Measurements from ENCODE around the gene FGD4.

The FGD4 gene

DNA sequence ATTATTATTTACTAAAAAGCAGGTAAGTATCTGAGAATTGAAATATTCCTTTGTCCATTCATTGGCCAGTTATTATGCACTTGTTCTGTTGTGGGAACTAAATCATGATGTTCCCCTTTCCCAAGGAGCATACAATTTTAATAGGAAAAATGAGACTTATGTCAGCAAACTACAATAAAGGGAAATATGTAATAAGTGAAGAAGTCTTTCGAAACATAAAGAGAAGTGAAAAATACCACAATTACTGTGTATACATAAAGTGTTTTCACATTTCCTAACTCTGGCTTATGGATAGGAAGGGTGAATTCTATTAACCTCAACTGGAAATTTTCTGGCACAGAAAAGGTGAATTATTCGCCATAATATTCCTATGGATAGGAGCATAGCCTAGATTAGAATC lies 201.3 kb downstream of the FGD4 start:
- DNase-seq (ENCODE audit: insufficient read length, low spot score) (no peak), FAIRE-seq (no peak)
- TF ChIP-seq PAX5 (IDR thresholded peaks at IDR 0.05; ENCODE audit: insufficient read depth, low read length, severe bottlenecking), result no peak
- TF ChIP-seq TAF1 (IDR thresholded peaks at IDR 0.05; ENCODE audit: low read depth, low read length), result no peak
- TF ChIP-seq POLR2AphosphoS5 (IDR thresholded peaks at IDR 0.05; ENCODE audit: low read depth, low read length), result no peak
- no peak for TF ChIP-seq POLR2A (IDR thresholded peaks at IDR 0.05; ENCODE audit: low read depth, low read length)
- no peak for TF ChIP-seq SPI1 (IDR thresholded peaks at IDR 0.05; ENCODE audit: low read depth, low read length)
- TF ChIP-seq POU2F2 (IDR thresholded peaks at IDR 0.05; ENCODE audit: low read depth, low read length), result no peak

DNA sequence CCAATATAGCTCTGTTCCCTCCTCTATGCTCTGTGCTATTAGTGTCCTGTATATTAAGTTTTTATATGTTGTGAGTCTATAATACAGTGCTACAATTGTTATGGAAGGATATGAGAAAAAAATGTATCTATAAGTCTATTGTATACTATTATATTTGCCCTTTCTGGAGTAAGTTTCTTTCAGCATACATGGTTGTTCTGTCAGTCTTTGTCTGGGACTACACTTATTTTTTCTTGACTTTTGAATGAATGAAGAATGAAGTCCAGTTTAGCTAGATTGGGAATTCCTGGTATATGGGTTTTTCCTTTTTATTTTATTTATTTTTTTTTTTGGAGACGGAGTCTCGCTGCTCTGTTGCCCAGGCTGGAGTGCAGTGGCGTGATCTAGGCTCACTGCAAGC lies 203.7 kb downstream of the FGD4 start:
- DNase-seq (ENCODE audit: insufficient read length, low spot score) (no peak), FAIRE-seq (no peak)
- TF ChIP-seq POLR2AphosphoS5 (IDR thresholded peaks at IDR 0.05; ENCODE audit: low read depth, low read length) (no peak), SPI1 (IDR thresholded peaks at IDR 0.05; ENCODE audit: low read depth, low read length) (no peak), POLR2A (IDR thresholded peaks at IDR 0.05; ENCODE audit: low read depth, low read length) (no peak), POU2F2 (IDR thresholded peaks at IDR 0.05; ENCODE audit: low read depth, low read length) (no peak), TAF1 (IDR thresholded peaks at IDR 0.05; ENCODE audit: low read depth, low read length) (no peak), PAX5 (IDR thresholded peaks at IDR 0.05; ENCODE audit: insufficient read depth, low read length, severe bottlenecking) (no peak)

DNA sequence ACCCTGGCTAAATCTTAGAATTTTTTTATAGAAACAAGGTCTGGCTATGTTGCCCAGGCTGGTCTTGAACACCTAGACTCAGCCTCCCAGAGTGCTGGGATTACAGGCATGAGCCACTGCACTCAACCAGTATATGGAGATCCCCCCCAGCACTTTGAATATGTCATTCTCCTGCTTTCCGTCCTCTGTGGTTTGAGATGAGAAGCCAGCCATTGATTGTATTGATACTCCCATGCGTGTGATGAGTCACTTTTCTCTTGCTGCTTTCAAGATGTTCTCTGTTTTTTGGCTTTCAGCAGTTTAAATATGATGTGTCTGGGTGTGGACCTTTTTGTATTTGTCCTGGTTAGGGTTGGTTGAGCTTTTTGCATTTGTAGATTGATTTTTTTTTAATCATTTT lies 204.5 kb downstream of the FGD4 start:
- no peak for TF ChIP-seq PAX5 (IDR thresholded peaks at IDR 0.05; ENCODE audit: insufficient read depth, low read length, severe bottlenecking)
- TF ChIP-seq POLR2AphosphoS5 (IDR thresholded peaks at IDR 0.05; ENCODE audit: low read depth, low read length), result no peak
- TF ChIP-seq POU2F2 (IDR thresholded peaks at IDR 0.05; ENCODE audit: low read depth, low read length), result peak; percentile 80
- no peak for TF ChIP-seq TAF1 (IDR thresholded peaks at IDR 0.05; ENCODE audit: low read depth, low read length)
- no peak for TF ChIP-seq POLR2A (IDR thresholded peaks at IDR 0.05; ENCODE audit: low read depth, low read length)
- TF ChIP-seq SPI1 (IDR thresholded peaks at IDR 0.05; ENCODE audit: low read depth, low read length), result 0 out of 2 replicates have a peak, but pooled peaks have one; percentile 2
- DNase-seq (ENCODE audit: insufficient read length, low spot score) (no peak), FAIRE-seq (no peak)

DNA sequence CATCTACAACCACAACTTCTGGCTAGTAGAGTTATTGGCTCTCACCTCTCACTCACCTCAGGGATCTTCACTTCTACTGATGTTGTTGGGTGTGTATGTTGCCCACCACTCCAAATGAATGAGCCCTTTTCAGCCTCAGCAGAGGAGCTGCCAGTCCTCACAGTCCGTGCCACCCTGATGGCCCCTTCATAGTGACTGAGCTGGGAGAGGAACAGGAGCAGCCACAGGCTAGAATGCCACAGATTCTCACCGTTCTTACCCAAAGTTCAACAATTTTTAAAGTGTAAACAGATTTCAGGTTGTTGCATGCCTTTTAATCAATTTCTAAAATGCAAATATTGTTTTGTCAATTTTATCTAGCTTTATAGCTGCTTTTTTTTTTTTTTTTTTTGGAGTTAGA lies 205.2 kb downstream of the FGD4 start:
- TF ChIP-seq PAX5 (IDR thresholded peaks at IDR 0.05; ENCODE audit: insufficient read depth, low read length, severe bottlenecking) (no peak), SPI1 (IDR thresholded peaks at IDR 0.05; ENCODE audit: low read depth, low read length) (no peak), TAF1 (IDR thresholded peaks at IDR 0.05; ENCODE audit: low read depth, low read length) (no peak), POLR2A (IDR thresholded peaks at IDR 0.05; ENCODE audit: low read depth, low read length) (no peak), POU2F2 (IDR thresholded peaks at IDR 0.05; ENCODE audit: low read depth, low read length) (no peak), POLR2AphosphoS5 (IDR thresholded peaks at IDR 0.05; ENCODE audit: low read depth, low read length) (no peak)
- no peak for DNase-seq (ENCODE audit: insufficient read length, low spot score)
- no peak for FAIRE-seq

DNA sequence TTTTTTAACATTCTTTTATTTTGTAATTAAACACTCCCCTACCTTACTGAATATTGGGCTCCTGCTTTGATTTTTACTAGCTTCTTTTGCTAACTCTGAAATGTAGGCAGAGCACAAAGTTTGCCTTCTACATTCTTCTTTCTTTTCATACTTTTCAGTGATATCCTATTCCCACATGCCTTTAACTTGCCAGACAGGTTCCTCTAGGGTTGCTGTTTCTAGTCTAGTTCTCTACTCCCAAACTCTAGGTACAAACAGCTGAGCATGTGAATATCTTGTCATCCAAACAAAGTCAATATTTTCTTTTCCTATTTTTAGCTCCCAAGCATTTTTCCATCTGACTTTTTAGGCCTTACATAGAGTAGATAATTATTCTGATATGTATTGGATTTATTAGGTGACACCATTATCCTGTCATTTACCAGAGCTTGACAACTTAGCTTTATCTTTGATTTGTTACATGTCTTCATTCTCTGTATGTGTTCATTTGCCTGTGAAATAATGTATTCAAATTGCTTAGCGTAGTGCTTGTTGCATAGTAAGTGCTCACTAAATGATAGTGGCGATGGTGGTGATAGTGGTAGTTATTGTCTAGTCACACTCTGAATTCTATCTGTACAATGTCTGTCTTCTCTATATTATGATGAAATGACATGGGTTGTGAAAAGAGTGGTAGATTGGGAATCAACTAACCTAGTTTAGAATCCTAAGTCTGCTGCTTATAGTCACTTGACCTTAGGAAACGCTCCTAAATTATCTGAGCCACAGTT lies 206.2 kb downstream of the FGD4 start:
- no peak for FAIRE-seq
- no peak for TF ChIP-seq POLR2AphosphoS5 (IDR thresholded peaks at IDR 0.05; ENCODE audit: low read depth, low read length)
- TF ChIP-seq POU2F2 (IDR thresholded peaks at IDR 0.05; ENCODE audit: low read depth, low read length), result no peak
- TF ChIP-seq PAX5 (IDR thresholded peaks at IDR 0.05; ENCODE audit: insufficient read depth, low read length, severe bottlenecking), result no peak
- no peak for TF ChIP-seq SPI1 (IDR thresholded peaks at IDR 0.05; ENCODE audit: low read depth, low read length)
- no peak for TF ChIP-seq POLR2A (IDR thresholded peaks at IDR 0.05; ENCODE audit: low read depth, low read length)
- DNase-seq (ENCODE audit: insufficient read length, low spot score), result no peak

DNA sequence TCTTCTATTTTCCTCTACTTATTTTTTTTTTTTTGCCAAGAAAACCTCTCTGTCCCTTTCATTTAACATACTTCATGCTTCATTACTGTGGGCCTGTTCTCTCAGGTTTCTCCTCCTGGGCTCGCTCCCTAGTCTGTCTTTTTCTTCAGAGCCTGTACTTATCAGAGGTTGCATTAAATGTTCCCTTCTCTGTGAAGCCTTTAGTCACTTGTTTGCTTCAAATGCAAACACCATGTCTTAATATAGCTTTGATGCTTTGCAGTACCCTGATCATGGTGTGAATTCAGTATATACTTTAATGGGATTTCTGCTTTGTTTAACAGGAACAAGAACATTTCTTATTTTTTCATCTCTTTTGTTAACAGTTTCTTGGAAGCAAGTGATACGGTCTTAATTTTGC lies 207.1 kb downstream of the FGD4 start:
- FAIRE-seq, result no peak
- TF ChIP-seq SPI1 (IDR thresholded peaks at IDR 0.05; ENCODE audit: low read depth, low read length) (no peak), POLR2AphosphoS5 (IDR thresholded peaks at IDR 0.05; ENCODE audit: low read depth, low read length) (no peak), PAX5 (IDR thresholded peaks at IDR 0.05; ENCODE audit: insufficient read depth, low read length, severe bottlenecking) (no peak), TAF1 (IDR thresholded peaks at IDR 0.05; ENCODE audit: low read depth, low read length) (no peak), POLR2A (IDR thresholded peaks at IDR 0.05; ENCODE audit: low read depth, low read length) (no peak), POU2F2 (IDR thresholded peaks at IDR 0.05; ENCODE audit: low read depth, low read length) (no peak)
- DNase-seq (ENCODE audit: insufficient read length, low spot score), result no peak

DNA sequence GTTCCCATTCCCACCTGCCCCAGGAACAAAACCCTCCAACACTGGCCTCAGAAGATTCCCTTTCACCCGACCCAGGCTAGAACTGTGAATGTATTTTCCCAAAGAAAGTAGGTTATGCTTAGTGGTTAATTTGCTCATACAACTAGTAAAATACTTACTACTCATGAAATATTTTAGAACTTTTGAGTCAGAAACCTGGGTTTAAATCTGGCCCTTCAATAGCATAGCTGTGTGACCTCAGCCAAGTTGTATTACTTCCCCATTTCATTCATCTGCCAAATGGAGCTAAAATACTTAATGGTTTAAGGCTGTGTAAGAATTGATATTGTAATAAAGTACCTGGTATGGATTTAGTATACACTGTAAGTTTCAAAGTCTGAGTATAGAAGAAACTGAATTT lies 210.6 kb downstream of the FGD4 start:
- peak; percentile 43 for FAIRE-seq
- no peak for DNase-seq (ENCODE audit: insufficient read length, low spot score)
- TF ChIP-seq TAF1 (IDR thresholded peaks at IDR 0.05; ENCODE audit: low read depth, low read length) (no peak), POLR2A (IDR thresholded peaks at IDR 0.05; ENCODE audit: low read depth, low read length) (no peak), PAX5 (IDR thresholded peaks at IDR 0.05; ENCODE audit: insufficient read depth, low read length, severe bottlenecking) (no peak), POLR2AphosphoS5 (IDR thresholded peaks at IDR 0.05; ENCODE audit: low read depth, low read length) (no peak), SPI1 (IDR thresholded peaks at IDR 0.05; ENCODE audit: low read depth, low read length) (no peak), POU2F2 (IDR thresholded peaks at IDR 0.05; ENCODE audit: low read depth, low read length) (no peak)

DNA sequence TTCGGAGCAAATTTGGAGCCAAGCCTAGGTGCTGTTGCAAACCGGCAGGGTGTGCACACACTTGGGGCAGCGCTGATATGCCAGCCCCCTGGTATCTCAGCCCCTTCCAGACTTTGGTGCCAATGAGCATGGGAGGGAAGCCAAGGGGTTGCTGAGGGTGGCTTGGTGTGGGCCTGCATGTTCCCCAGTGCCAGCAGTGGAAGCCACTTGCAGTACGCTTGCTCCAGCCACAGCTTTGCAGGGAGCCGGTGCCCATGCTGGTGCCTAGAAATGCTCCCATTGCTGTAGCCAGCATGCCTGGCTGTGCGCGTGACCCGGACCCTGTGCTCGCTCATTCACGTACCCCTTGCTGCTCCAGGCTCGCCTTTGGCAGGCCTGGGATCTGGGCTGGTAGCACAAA lies 212.6 kb downstream of the FGD4 start:
- no peak for DNase-seq (ENCODE audit: insufficient read length, low spot score)
- no peak for FAIRE-seq
- TF ChIP-seq POU2F2 (IDR thresholded peaks at IDR 0.05; ENCODE audit: low read depth, low read length), result no peak
- no peak for TF ChIP-seq TAF1 (IDR thresholded peaks at IDR 0.05; ENCODE audit: low read depth, low read length)
- no peak for TF ChIP-seq PAX5 (IDR thresholded peaks at IDR 0.05; ENCODE audit: insufficient read depth, low read length, severe bottlenecking)
- TF ChIP-seq SPI1 (IDR thresholded peaks at IDR 0.05; ENCODE audit: low read depth, low read length), result no peak
- TF ChIP-seq POLR2A (IDR thresholded peaks at IDR 0.05; ENCODE audit: low read depth, low read length), result no peak

DNA sequence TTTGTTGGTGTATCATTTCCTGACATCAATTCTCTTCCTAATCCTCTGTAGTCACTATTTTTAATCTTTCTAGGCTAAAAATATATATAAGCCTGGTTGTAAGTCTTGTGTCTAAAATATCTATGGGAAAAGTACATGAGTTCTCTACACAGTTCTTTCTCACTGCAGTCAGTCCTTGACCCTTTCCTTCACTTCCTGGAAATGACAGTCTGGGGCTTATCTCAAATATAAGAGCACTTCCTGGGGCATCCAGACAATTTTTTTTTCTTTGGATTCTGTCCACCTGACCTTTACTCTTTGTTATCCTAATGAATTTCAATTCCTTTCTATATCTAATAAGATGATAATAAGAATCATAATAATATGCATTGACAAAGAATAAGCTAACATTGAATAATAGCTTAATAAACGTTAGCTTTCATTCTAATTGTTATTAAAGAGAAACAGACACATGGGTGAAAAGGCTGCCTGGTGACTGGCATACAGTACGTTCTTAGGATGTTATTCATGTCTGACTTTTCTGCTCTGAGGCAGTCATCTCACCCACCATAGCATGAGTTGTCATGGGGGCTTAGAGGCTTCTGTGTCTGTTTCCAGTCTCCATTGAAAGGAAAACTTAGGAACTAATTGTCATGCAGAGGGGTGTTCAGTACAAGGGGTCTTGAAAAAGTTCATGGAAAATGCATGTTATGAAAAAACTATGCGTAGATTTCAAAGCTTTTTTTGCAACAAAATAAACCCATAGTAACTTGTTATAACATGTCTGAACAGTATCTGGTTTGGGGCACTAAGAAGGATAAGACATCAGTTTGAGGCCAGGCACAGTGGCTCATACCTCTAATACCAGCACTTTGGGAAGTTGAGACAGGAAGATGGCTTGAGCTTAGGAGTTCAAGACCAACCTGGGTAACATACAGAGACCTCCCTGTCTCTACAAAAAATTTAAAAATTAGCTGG lies 213.6 kb downstream of the FGD4 start:
- TF ChIP-seq POU2F2 (IDR thresholded peaks at IDR 0.05; ENCODE audit: low read depth, low read length) (no peak), POLR2A (IDR thresholded peaks at IDR 0.05; ENCODE audit: low read depth, low read length) (no peak), POLR2AphosphoS5 (IDR thresholded peaks at IDR 0.05; ENCODE audit: low read depth, low read length) (no peak), PAX5 (IDR thresholded peaks at IDR 0.05; ENCODE audit: insufficient read depth, low read length, severe bottlenecking) (no peak), SPI1 (IDR thresholded peaks at IDR 0.05; ENCODE audit: low read depth, low read length) (no peak), TAF1 (IDR thresholded peaks at IDR 0.05; ENCODE audit: low read depth, low read length) (no peak)
- no peak for FAIRE-seq
- no peak for DNase-seq (ENCODE audit: insufficient read length, low spot score)
